HG02981 (cell line): Measurements from ENCODE around the gene CIC.
A peak's percentile ranks its signal among the peaks of the same experiment; 100 is the strongest.

Experiments used
- ATAC-seq: cut with Tn5 transposase; IDR thresholded peaks from one replicate; pipeline ENCODE4 v1.9.1; 2021; ENCODE audit warnings: mild to moderate bottlenecking, moderate library complexity; ENCODE audit not compliant: unreplicated experiment

CIC gene

DNA sequence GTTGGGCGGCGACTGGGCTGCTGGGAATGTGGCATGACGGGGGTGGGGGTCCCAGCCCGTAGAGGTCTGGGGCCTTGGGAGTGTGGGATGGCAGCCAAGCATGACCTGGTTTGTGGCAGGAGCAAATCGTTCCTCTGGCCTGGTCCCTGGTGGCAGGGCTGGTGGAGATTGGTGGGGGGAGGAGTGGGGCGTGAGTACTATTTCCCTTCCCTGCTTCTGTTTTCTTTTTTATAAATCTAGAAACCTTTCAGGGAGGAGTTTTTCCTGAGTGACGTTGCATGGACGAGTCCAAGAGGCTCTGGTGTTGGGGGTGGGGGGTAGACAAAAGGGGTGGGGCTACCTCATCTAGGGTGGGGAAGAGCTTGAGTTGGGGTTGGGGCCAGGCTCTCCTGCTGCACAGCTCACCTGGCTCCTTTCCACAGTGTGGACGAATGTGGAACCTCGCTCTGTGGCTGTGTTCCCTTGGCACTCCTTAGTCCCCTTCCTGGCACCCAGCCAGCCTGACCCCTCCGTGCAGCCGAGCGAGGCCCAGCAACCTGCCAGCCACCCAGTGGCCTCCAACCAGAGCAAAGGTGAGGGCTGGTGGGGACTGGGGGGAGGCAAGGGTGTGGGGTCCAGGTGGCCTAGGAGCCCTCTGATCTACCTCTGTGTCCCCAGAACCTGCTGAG lies 17.4 kb downstream of the CIC start:
- ATAC-seq = no peak

DNA sequence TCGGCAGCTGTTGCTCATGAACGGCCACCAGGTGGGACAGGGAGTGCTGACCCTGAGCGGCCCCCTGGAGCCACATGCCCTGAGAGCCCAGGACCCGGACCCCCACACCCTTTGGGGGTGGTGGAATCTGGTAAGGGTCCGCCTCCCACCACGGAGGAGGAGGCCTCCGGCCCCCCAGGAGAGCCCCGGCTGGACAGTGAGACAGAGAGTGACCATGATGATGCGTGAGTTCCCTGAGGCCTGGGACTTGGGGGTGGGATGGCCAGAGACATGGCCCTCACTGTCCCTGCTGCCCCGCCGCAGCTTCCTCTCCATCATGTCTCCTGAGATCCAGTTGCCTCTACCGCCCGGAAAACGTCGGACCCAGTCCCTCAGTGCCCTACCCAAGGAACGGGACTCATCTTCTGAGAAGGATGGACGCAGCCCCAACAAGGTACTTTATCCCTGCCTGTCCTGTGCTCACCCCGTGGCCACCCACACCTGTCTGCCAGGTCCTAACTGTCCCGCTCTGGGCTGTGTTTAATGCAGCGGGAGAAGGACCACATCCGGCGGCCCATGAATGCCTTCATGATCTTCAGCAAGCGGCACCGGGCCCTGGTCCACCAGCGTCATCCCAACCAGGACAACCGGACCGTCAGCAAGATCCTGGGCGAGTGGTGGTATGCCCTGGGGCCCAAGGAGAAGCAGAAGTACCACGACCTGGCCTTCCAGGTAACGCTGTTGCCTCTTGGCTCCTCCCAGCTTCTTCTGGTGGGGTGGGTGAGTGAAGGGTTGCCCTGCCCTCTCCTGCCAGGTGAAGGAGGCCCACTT lies 18.2 kb downstream of the CIC start:
- ATAC-seq = no peak

DNA sequence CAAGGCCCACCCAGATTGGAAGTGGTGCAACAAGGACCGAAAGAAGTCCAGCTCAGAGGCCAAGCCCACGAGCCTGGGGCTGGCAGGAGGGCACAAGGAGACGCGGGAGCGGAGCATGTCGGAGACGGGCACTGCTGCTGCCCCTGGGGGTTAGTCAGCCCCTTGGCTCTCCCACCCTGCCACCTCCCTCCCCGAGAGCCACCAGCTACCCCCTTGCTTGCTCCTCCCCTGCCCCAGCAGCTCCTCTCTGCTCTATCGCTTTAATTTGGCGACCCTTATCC lies 18.7 kb downstream of the CIC start:
- ATAC-seq = no peak

DNA sequence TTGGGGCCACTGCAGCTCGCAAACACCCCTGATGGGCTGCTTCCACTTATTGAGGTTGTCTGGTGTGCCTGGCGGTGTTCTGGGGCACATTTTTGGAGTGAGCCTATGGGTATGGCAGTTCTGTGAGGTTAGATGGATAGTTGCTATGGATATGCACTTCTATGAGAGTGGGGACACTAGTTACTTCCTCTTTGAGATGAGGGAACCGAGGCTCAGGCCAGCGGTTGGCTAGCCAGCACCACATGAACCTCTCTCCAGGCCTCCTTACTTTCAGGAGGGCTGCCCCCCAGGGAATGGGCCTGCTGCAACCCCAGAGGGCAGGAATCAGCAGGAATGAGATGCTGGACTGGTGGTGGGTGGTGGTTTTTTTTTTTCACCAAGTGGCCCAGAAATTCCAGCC lies 19.3 kb downstream of the CIC start:
- ATAC-seq = no peak

DNA sequence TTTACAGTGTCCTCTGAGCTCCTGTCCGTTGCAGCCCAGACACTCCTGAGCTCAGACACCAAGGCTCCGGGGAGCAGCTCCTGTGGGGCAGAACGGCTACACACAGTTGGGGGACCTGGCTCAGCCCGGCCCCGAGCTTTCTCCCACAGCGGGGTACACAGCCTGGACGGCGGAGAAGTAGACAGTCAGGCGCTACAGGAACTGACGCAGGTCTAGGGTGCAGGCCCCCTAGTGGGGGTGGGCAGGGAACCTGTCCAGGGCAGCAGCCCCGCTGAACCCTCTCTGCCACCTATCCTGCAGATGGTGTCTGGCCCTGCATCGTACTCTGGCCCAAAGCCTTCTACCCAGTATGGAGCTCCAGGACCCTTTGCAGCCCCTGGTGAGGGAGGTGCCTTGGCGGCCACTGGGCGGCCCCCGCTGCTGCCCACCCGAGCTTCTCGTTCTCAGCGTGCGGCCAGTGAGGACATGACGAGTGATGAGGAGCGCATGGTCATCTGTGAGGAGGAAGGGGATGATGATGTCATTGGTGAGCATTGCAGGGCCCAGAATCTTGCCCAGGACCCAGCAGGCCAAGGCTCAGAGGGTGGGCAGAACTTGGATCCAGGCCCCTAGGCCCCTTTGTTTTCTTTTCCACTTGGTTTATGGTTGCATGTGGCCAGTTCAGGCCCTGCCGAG lies 20.0 kb downstream of the CIC start:
- no peak for ATAC-seq

DNA sequence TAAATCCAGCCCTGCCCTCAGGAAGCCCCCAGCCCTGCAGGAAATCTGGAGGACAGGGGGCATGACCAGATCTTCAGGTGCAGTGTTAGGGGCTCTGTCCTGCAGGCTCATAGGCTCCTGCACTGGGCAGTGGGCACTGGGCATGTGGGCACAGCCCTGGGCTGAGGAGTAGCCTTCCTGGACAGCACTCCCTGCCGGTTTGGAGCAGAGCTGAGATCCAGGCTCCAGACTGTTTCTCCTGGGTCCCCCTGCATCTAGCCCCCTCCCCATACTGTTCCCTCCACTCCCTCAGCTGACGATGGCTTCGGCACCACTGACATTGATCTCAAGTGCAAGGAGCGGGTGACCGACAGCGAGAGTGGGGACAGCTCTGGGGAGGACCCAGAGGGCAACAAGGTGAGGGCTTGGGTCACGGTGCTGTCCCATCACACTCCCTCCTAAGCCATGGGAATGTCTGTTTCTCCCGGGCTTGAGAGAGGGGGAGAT lies 20.5 kb downstream of the CIC start:
- no peak for ATAC-seq

DNA sequence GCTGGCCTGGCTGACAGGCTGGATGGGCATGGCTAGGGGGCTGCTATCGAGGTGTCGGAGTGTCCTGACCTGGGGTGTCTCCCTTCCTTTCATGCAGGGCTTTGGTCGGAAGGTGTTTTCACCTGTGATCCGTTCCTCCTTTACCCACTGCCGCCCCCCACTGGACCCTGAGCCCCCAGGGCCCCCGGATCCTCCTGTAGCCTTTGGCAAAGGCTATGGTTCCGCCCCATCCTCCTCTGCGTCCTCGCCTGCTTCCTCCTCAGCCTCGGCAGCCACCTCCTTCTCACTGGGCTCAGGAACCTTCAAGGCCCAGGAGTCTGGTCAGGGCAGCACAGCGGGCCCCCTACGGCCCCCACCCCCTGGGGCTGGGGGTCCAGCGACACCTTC lies 21.1 kb downstream of the CIC start:
- ATAC-seq = no peak

DNA sequence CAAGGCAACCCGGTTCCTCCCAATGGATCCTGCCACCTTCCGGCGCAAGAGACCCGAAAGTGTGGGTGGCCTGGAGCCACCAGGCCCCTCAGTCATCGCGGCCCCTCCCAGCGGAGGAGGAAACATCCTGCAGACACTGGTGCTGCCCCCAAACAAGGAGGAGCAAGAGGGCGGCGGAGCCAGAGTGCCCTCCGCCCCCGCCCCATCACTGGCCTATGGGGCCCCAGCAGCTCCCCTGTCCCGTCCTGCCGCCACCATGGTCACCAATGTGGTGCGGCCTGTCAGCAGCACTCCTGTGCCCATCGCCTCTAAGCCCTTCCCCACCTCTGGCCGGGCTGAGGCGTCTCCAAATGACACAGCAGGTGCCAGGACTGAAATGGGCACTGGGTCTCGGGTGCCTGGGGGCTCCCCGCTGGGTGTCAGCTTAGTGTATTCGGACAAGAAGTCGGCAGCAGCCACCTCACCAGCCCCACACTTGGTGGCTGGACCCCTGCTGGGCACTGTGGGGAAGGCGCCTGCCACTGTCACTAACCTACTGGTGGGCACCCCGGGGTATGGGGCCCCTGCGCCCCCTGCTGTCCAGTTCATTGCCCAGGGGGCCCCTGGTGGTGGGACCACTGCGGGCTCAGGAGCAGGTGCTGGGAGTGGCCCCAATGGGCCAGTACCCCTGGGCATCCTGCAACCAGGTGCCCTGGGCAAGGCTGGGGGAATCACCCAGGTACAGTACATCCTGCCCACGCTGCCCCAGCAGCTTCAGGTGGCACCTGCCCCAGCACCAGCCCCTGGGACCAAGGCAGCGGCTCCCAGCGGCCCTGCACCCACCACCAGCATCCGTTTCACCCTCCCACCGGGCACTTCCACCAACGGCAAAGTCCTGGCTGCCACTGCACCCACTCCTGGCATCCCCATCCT lies 21.7 kb downstream of the CIC start:
- ATAC-seq = no peak

DNA sequence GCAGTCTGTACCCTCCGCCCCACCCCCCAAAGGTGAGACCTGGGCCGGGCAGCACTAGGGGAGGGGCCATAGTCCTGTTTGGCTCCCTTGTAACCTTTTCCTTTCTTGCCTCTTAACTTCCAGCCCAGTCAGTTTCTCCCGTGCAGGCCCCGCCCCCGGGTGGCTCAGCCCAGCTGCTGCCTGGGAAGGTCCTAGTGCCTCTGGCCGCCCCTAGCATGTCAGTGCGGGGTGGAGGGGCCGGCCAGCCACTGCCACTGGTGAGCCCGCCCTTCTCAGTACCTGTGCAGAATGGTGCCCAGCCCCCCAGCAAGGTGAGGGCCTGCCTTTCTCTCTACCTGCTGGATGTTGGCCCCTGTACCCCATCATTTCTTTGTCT lies 22.4 kb downstream of the CIC start:
- no peak for ATAC-seq

DNA sequence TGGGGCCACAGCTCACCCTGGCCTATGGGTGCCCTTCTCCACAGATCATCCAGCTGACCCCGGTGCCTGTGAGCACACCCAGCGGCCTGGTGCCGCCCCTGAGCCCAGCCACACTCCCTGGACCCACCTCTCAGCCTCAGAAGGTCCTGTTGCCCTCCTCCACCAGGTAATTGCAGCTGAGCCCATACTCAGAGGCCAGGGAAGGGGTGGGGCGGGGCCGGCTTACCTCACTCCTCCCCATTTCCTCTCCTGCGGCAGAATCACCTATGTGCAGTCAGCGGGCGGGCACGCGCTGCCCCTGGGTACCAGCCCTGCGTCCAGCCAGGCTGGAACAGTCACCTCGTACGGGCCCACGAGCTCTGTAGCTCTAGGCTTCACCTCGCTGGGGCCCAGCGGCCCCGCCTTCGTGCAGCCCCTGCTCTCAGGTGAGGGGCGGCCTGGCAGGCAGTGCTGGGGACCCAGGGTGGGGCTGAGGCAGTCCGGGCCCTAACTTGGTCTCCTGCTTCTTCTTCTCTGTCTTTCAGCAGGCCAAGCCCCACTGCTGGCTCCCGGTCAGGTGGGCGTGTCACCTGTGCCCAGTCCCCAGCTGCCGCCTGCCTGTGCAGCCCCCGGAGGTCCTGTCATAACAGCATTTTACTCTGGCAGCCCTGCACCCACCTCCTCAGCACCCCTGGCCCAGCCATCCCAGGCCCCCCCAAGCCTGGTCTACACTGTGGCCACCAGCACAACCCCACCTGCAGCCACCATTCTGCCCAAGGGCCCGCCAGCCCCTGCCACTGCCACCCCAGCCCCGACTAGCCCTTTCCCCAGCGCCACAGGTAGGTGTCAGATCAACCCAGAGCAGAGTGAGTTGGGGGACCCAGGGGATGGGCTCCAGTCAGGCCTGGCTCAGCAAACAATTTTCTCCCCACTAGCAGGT lies 23.2 kb downstream of the CIC start:
- no peak for ATAC-seq

DNA sequence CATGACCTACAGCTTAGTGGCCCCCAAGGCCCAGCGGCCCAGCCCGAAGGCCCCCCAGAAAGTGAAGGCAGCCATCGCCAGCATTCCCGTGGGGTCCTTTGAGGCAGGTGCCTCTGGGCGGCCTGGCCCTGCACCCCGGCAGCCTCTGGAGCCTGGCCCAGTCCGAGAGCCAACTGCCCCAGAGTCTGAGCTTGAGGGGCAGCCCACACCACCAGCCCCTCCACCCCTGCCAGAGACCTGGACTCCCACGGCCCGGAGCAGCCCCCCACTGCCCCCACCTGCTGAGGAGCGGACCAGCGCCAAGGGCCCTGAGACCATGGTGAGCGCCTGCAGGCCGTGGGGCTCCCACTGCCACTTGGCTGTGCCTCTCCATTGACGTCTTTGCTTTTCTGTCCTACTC lies 23.9 kb downstream of the CIC start:
- no peak for ATAC-seq

DNA sequence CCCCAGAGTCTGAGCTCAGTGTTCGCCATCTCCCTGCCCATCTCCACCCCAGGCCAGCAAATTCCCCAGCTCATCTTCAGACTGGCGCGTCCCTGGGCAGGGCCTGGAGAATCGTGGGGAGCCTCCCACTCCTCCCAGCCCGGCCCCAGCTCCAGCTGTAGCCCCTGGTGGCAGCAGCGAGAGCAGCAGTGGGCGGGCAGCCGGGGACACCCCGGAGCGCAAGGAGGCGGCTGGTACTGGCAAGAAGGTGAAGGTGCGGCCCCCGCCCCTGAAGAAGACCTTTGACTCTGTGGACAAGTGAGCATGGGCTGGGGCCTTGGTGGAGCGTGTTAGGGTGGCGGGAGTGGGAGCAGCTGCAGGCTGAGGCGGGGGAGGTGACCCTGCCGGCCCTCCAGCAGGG lies 24.5 kb downstream of the CIC start:
- ATAC-seq = no peak

DNA sequence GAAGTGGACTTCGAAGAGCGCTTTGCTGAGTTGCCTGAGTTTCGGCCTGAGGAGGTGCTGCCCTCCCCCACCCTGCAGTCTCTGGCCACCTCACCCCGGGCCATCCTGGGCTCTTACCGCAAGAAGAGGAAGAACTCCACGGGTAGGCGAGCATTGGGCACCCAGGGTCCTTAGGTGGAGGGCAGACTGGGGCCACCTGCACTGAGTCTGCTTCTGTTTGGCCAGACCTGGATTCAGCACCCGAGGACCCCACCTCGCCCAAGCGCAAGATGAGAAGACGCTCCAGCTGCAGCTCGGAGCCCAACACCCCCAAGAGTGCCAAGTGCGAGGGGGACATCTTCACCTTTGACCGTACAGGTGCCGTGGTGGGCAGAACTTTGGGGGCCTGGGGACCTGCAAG lies 24.9 kb downstream of the CIC start:
- ATAC-seq = no peak

DNA sequence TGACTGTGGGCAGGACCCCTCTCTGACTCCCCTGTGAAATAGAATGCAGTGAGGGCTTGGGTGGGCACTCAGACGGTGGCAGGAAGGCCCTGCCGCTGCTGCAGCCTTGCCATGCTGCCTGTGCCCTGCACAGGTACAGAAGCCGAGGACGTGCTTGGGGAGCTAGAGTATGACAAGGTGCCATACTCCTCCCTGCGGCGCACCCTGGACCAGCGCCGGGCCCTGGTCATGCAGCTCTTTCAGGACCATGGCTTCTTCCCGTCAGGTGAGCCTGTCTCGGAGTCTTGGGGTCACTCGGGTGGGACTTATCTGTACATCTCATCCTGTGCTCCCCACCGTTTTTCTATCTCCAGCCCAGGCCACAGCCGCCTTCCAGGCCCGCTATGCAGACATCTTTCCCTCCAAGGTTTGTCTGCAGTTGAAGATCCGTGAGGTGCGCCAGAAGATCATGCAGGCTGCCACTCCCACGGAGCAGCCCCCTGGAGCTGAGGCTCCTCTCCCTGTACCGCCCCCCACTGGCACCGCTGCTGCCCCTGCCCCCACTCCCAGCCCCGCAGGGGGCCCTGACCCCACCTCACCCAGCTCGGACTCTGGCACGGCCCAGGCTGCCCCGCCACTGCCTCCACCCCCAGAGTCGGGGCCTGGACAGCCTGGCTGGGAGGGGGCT lies 25.6 kb downstream of the CIC start:
- ATAC-seq = no peak

DNA sequence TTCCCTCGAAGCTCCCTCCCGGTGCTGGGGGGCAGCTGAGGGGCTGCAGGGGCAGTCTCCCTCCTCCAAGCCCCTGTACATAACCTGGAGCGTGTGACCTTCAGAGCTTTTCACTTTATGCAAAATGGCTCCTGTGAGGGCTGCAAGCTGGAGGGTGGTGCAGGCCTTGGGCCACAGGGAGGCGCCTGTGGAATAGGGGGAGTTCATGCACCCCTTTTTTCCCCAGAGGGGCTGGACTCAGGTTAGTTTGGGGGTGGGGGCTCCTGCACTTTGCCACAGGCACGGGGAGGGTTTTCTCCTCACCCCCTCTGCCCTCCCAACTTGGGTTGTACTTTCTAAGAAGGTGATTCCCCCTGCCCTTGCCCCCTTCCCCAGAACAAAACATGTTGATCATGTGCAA lies 26.3 kb downstream of the CIC start:
- ATAC-seq = no peak

DNA sequence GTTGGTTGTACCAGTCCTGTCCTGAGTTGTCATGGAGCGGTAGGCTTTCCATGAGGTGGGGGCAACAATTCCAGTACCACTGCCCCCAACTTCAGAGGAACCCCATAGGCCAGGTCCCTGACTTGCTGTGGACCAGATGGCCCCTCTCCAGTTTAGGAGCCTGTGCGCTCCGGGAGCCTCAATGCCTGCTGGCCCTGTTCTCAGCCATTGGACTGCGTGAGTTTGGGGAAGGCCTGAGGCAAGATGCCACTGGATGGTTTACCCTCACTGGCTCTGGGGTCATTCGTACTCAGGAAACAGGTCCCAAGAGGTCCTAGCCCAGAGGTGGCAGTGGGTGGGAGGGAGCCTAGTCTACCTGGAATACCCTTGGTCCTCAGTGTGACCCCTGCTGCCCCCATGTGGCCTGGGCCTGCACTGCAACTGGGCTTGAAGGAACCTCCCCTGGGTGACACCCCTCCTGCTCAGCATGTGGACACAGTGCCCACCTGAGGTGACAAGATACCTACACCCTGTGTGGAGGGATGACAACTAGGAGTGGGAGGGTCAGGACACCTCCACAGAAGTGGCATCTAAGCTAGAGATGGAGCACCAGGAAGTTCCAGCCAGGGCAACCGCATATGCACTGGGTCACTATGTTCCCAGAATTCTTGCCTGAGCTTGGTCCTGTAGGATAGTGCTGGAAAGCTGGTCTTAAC lies 26.9 kb downstream of the CIC start:
- peak; percentile 42 for ATAC-seq

DNA sequence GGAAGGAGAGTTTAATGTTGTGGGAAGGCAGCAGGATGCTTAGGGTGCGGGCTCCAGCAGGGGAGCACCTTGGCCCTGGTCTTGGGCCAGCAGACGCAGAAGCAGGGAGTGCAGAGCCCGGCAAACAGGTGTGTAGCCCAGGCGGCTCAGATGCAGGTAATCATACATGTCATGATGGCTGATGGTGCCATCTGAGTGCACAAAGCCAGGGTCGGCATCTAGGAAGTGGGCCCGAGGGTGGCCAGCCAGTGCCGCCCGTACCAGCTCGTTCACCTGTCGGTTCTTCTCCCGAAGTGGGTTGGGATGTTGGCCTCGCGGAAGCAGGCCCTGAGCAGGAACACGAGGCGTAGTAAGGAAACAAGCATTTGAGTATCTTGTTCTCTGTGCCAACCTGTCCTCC lies 28.0 kb downstream of the CIC start:
- ATAC-seq = no peak

DNA sequence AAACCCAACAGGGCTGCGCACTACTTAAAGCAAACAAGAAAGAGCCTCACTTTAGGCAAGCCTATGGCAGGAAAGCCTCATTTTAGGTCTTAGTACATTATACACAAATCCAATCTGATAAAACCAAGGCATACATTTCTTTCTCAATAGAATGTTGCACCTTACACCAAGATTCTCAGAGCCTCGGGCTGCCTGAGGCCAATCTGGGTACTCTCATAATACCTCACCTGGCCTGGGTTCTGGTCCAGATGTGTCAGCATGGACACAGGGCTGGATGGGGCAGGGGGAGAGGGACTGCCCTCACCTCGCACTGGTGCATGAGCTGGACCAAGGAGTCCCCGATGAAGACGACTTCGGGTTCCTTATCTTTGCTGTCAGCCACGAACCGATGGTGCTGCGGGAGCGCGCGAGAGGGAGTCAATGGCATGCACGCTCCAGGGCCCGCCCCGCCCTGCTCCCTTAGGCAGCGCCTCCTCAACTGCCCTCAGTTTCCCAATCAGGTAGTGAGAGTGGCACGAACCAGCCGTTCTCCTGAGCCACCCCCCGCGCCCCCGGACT lies 32.7 kb downstream of the CIC start, which contains the start of gene PRR19:
PRR19 (plus strand) TSS at position 487 of the 558 bp plus-strand sequence. CDS start 7,453 bp downstream, outside the sequence.
- peak; percentile 5 for ATAC-seq

DNA sequence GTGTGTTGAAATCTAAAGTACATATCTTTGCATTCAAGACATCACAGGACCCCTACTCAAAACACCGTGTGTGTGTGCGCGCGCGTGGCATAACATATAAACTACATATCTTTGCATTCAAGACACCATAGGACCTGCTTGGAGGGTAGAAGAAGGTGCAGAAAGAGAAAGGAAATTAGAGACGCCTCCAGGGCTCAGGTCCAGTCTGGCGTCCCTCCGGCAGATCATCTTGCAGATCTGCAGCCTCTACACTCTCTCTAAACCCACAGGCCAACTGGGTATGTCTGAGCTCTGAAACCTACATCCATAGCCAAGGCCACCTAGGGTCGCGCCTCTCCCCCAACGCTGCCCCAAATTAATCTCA lies 34.0 kb downstream of the CIC start:
- no peak for ATAC-seq
